HepG2 (cell line): ENCODE measurements around the gene DCDC2. TPM values are rescaled to one million over a fixed set of nuclear protein-coding genes. Genes with fewer than 3 reads are reported as not detected.
"Not testable (repeated sequence)": the region's sequence is repeated elsewhere in the genome, so short reads cannot be mapped to it uniquely, and the experiment has no call there.

Source experiments
- ATAC-seq: fragments of 200-7000 bp; cut with Tn5 transposase; 3 replicates; pipeline ENCODE4 v1.9.1; 2020; ENCODE audit warnings: mild to moderate bottlenecking, moderate library complexity
- BruUV-seq: library from RNA; stranded (reverse); fragments of 400-500 nt; replicated peaks from 2 replicates; lab custom pipeline; 2021; lab: Mats Ljungman, UMichigan
- CTCF ChIA-PET: fragments of 300-600 bp; formaldehyde crosslinking; extraction: SDS; loops from one replicate; lab custom pipeline; 2021; ENCODE audit warnings: low total read pairs, inconsistent platforms, low intra/inter-chr PET ratio; lab: Yijun Ruan, JAX
- POLR2A ChIA-PET: fragments of 350-600 bp; sonication (Branson Sonifier 250); formaldehyde crosslinking; loops from one replicate; lab custom pipeline; 2020; ENCODE audit warnings: antibody characterized with exemption, inconsistent platforms; lab: Yijun Ruan, JAX
- DNase-seq: peaks from one replicate; pipeline ENCODE4 v3.0.0-alpha.2; 2015; ENCODE audit warnings: low spot score
- FAIRE-seq: peaks from 3 replicates; lab custom pipeline; 2011; peaks lifted over from hg19 to GRCh38; lab: Jason Lieb, UNC
- H2AFZ ChIP-seq: one replicate; pipeline ENCODE4 v1.6.1; 2011; ENCODE audit warnings: low read length, inconsistent platforms
- H3K27ac ChIP-seq: fragments of 300-600 bp; 3 replicates; pipeline ENCODE4 v1.8.0; 2011; ENCODE audit warnings: mixed run types, mild to moderate bottlenecking, mixed read lengths, low read length, inconsistent platforms; ENCODE audit not compliant: insufficient read depth; ENCODE audit errors: extremely low read length
- H3K27me3 ChIP-seq, 2 experiments: fragments of 200-600 bp in 1 of 2; 2 replicates in 1 of 2; 3 replicates in 1 of 2; pipeline versions ENCODE4 v1.6.0 to v1.8.0; 2011; ENCODE audit warnings: low read length in 2 of 2, mild to moderate bottlenecking in 2 of 2, moderate library complexity in 2 of 2, inconsistent platforms in 1 of 2; ENCODE audit not compliant: insufficient read depth in 2 of 2, control insufficient read depth in 1 of 2
- H3K36me3 ChIP-seq, 2 experiments: fragments of 200-600 bp in 1 of 2; replicated peaks in 1 of 2; 2 replicates in 1 of 2; 3 replicates in 1 of 2; pipeline versions ENCODE4 v1.5.1 to v1.8.0; 2011; ENCODE audit warnings: low read length in 2 of 2, inconsistent platforms in 1 of 2; ENCODE audit not compliant: insufficient read depth in 2 of 2, control insufficient read depth in 1 of 2
- H3K4me1 ChIP-seq: 2 replicates; pipeline ENCODE4 v1.5.1; 2012; ENCODE audit warnings: low read length, inconsistent platforms; ENCODE audit not compliant: insufficient read depth
- H3K4me2 ChIP-seq: 2 replicates; pipeline ENCODE4 v1.6.0; 2011; ENCODE audit warnings: low read depth, low read length, inconsistent platforms
- H3K4me3 ChIP-seq, 3 experiments: fragments of 200-600 bp in 1 of 3; sonication (generic), shearing (Covaris generic) in 1 of 3; replicated peaks in 1 of 3; 2 replicates each; pipeline ENCODE4 v1.5.1; 2011 to 2016; ENCODE audit warnings: low read length in 3 of 3, inconsistent platforms in 2 of 3, low read depth in 2 of 3, mild to moderate bottlenecking in 2 of 3, control low read depth in 1 of 3, mixed read lengths in 1 of 3; ENCODE audit not compliant: insufficient read depth in 1 of 3
- H3K79me2 ChIP-seq: one replicate; pipeline ENCODE4 v1.6.1; 2011; ENCODE audit warnings: low read length, inconsistent platforms; ENCODE audit not compliant: insufficient read depth
- H3K9ac ChIP-seq: 2 replicates; pipeline ENCODE4 v1.6.0; 2011; ENCODE audit warnings: mild to moderate bottlenecking, low read depth, low read length, inconsistent platforms; ENCODE audit not compliant: insufficient read depth
- H3K9me3 ChIP-seq: 2 replicates; pipeline ENCODE4 v1.5.1; 2012; ENCODE audit warnings: mild to moderate bottlenecking, low read length
- H4K20me1 ChIP-seq: 2 replicates; pipeline ENCODE4 v1.6.0; 2011; ENCODE audit warnings: inconsistent platforms, mild to moderate bottlenecking, low read length, moderate library complexity; ENCODE audit not compliant: insufficient read depth
- ARID2 ChIP-seq: sonication (generic); formaldehyde crosslinking; IDR thresholded peaks from 2 replicates; pipeline ENCODE4 v1.8.1; 2022; ENCODE audit warnings: mild to moderate bottlenecking, missing genetic modification reagents, borderline replicate concordance
- ASH2L ChIP-seq: fragments of 300-600, 200-600 bp; sonication (generic); IDR thresholded peaks from 2 replicates; pipeline ENCODE4 v1.7.0; 2017; ENCODE audit warnings: low read depth, mild to moderate bottlenecking, moderate library complexity, mixed read lengths, low read length; ENCODE audit not compliant: insufficient read length
- CAMTA2 ChIP-seq: sonication (generic); formaldehyde crosslinking; IDR thresholded peaks from 2 replicates; pipeline ENCODE4 v1.4.0; 2020; ENCODE audit warnings: mild to moderate bottlenecking, missing genetic modification reagents, borderline replicate concordance
- EP300 ChIP-seq, 3 experiments: sonication (generic) in 1 of 3; formaldehyde crosslinking in 1 of 3; IDR thresholded peaks; 2 replicates each; pipeline versions ENCODE4 v1.5.1 to v1.6.1; 2011 to 2020; ENCODE audit warnings: low read depth in 2 of 3, low read length in 2 of 3, borderline replicate concordance in 1 of 3, improper control_type of control experiment in 1 of 3, mild to moderate bottlenecking in 1 of 3, missing genetic modification reagents in 1 of 3, moderate library complexity in 1 of 3
- HOXA5 ChIP-seq: sonication (generic); formaldehyde crosslinking; IDR thresholded peaks from 2 replicates; pipeline ENCODE4 v1.4.0; 2020; ENCODE audit warnings: missing genetic modification reagents
- KAT8 ChIP-seq: IDR thresholded peaks from 2 replicates; pipeline ENCODE4 v1.6.1; 2016; ENCODE audit warnings: missing genetic modification reagents, missing compliant biosample characterization
- KLF16 ChIP-seq, 2 experiments: sonication (generic) in 1 of 2; formaldehyde crosslinking in 1 of 2; IDR thresholded peaks; 2 replicates each; pipeline versions ENCODE4 v1.6.1 to v1.8.0; 2016 to 2023; ENCODE audit warnings: missing genetic modification reagents in 2 of 2, missing compliant biosample characterization in 1 of 2
- NONO ChIP-seq, 2 experiments: fragments of 450-650 bp in 1 of 2; sonication (generic) in 1 of 2; formaldehyde crosslinking in 1 of 2; IDR thresholded peaks in 1 of 2; conservative IDR thresholded peaks in 1 of 2; 2 replicates each; pipeline versions ENCODE4 v1.6.1 to v1.8.0; 2017 to 2022; ENCODE audit warnings: mild to moderate bottlenecking in 1 of 2, missing genetic modification reagents in 1 of 2, moderate library complexity in 1 of 2
- NPAS2 ChIP-seq: sonication (generic); formaldehyde crosslinking; IDR thresholded peaks from 2 replicates; pipeline ENCODE4 v1.8.0; 2022; ENCODE audit warnings: mild to moderate bottlenecking, missing genetic modification reagents, borderline replicate concordance
- PITX1 ChIP-seq: sonication (generic); formaldehyde crosslinking; IDR thresholded peaks from 2 replicates; pipeline ENCODE4 v1.5.1; 2020; ENCODE audit warnings: mild to moderate bottlenecking, missing genetic modification reagents
- POLR2AphosphoS5 ChIP-seq: IDR thresholded peaks from 2 replicates; pipeline ENCODE4 v1.6.1; 2012; ENCODE audit warnings: low read depth, low read length
- SMARCE1 ChIP-seq: fragments of 450-650 bp; IDR thresholded peaks from 2 replicates; pipeline ENCODE4 v1.6.1; 2017; ENCODE audit warnings: borderline replicate concordance
- THAP11 ChIP-seq: IDR thresholded peaks from 2 replicates; pipeline ENCODE4 v1.6.1; 2016; ENCODE audit warnings: missing biosample characterization, missing genetic modification reagents
- WIZ ChIP-seq: sonication (generic); formaldehyde crosslinking; IDR thresholded peaks from 2 replicates; pipeline ENCODE4 v1.5.1; 2020; ENCODE audit warnings: mild to moderate bottlenecking, missing genetic modification reagents
- ZFY ChIP-seq: sonication (generic); formaldehyde crosslinking; IDR thresholded peaks from 2 replicates; pipeline ENCODE4 v1.4.0; 2020; ENCODE audit warnings: missing genetic modification reagents
- ZNF160 ChIP-seq: sonication (generic); formaldehyde crosslinking; IDR thresholded peaks from 2 replicates; pipeline ENCODE4 v1.8.0; 2022; ENCODE audit warnings: mild to moderate bottlenecking, inconsistent platforms, missing genetic modification reagents
- ZNF337 ChIP-seq: sonication (generic); formaldehyde crosslinking; IDR thresholded peaks from 2 replicates; pipeline ENCODE4 v1.5.1; 2020; ENCODE audit warnings: missing genetic modification reagents, low read depth, mild to moderate bottlenecking, borderline replicate concordance
- ZNF441 ChIP-seq: sonication (generic); formaldehyde crosslinking; IDR thresholded peaks from 2 replicates; pipeline ENCODE4 v1.7.0; 2021; ENCODE audit warnings: missing genetic modification reagents, borderline replicate concordance
- ZNF879 ChIP-seq: sonication (generic); formaldehyde crosslinking; IDR thresholded peaks from 2 replicates; pipeline ENCODE4 v1.8.1; 2023; ENCODE audit warnings: missing genetic modification reagents
- WGBS: methylation state at CpG from one replicate; pipeline ENCODE4 v1.1.6; 2017; ENCODE audit warnings: low lambda C conversion rate; 5-methylcytosine and 5-hydroxymethylcytosine counted together
- in situ Hi-C: cut with HindIII; loops from 2 replicates; pipeline ENCODE4 v1.10.0; 2017; ENCODE audit warnings: low pct_unique_long_range_greater_than_20kb; ENCODE audit not compliant: extremely low pct_ligation_motif_present
- intact Hi-C: fragments of 100-400 bp; cut with micrococcal nuclease; formaldehyde crosslinking; loops from one replicate; pipeline ENCODE4 v1.10.0; 2022; ENCODE audit not compliant: unreplicated experiment
- polyA plus RNA-seq, 8 experiments: library from polyadenylated mRNA; depleted of rRNA in 3 of 8; stranded (reverse) in 7 of 8; unstranded in 1 of 8; fragments of >200 nt; fragmentation: Illumina TruSeq in 4 of 8; extraction: Trizol in 4 of 8; gene quantifications; 2 replicates each; pipeline versions ENCODE4 v1.2.1 to v1.2.3, GENCODE V29; 2011 to 2016; ENCODE audit warnings: low read depth in 4 of 8, missing spikeins in 1 of 8, mixed read lengths in 1 of 8; ENCODE audit not compliant: insufficient read depth in 1 of 8
- total RNA-seq, 5 experiments: library from RNA; depleted of rRNA; stranded (reverse); fragments of >200 nt; fragmentation: Illumina TruSeq; extraction: Trizol; gene quantifications; 2 replicates each; pipeline ENCODE4 v1.2.3, GENCODE V29; 2016; ENCODE audit warnings: low read depth in 1 of 5
- TF ChIP-seq, protein P1 (sequence below): sonication (generic); formaldehyde crosslinking; IDR thresholded peaks from 2 replicates; pipeline ENCODE4 v1.4.0; 2020; ENCODE audit warnings: missing genetic modification reagents, borderline replicate concordance

The DCDC2 gene
- total and polyA plus RNA-seq, 2 of the 13 experiments (the other 11 are each of a cell fraction or from before 2014, with no cell fraction given), result 9.0 to 36.2 TPM

DNA sequence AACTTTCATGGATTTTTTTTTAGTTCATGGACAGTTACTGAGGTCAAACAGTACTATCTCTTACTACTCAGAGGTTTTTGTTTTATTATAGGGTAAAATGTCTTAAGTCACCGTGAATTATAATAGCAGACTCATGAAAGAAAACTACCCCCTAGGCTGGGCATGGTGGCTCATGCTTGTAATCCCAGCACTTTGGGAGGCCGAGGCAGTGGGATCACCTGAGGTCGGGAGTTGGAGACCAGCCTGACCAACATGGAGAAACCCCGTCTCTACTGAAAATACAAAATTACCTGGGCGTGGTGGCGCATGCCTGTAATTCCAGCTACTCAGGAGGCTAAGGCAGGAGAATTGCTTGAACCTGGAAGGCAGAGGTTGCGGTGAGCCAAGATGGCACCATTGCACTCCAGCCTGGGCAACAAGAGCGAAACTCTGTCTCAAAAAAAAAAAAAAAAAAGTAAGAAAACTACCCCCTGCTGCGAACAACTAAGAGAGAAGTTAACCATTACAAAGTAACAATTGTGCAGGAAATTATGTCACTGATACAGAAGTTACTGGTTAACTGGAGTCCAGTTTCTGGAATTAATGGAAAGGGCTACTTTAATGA lies 25.1 kb upstream of the DCDC2 start (continued):
- TF ChIP-seq EP300 (IDR thresholded peaks at IDR 0.05; ENCODE audit: low read depth in 2 of 2, low read length in 2 of 2), result peak in 1 of 2 experiments; percentile 60; a peak in 1 of 4 replicates
- TF ChIP-seq EP300 (CRISPR knock-in tag; IDR thresholded peaks at IDR 0.05; ENCODE audit: borderline replicate concordance), result not testable (repeated sequence)
- peak; percentile 39; the same call in 1 of the 2 replicates for TF ChIP-seq ZNF441 (CRISPR knock-in tag)
- TF ChIP-seq, all 625 proteins: peak for 119; not testable (repeated sequence) for 506

DNA sequence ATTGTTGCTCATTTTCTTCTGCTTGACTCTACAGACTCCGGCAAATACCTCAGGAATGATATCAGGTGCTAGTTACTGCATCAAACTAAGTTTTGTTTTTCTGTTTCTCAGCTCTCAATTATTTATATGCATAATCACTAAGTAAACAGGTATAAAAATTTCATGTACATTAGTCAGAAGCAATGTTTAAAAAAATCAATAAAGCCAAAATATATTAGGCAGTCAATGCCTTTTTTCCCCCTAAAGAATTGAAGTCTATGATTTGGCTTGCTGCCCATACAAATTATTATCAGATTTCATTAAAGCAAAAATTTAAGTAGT lies 24.3 kb upstream of the DCDC2 start:
- CTCF ChIA-PET, result no interaction called here
- ATAC-seq (no peak), FAIRE-seq (no peak)
- WGBS, result 51% methylated on average over 1 of the region's 1 CpG
- H3K4me3 ChIP-seq, result peak overlapping the region; percentile 58 to 64 (median 60)
- peak overlapping the region; percentile 88 for H3K27ac ChIP-seq
- H3K36me3 ChIP-seq, result peaks cover 0 to 8% of the 10 kb centered on the region in 2 experiments; a peak in 1 of 5 replicates
- no peak overlapping the region for H2AFZ ChIP-seq
- no peaks in the 10 kb centered on the region for H4K20me1 ChIP-seq
- H3K9me3 ChIP-seq, result no peaks in the 10 kb centered on the region
- intact Hi-C loops, result loop anchor here (2.0 to 10.0 kb wide), 2 partner anchors 25 to 237 kb away; no protein-coding TSS in a partner anchor
- in situ Hi-C loops, result no loop called here
- H3K4me2 ChIP-seq, result peak overlapping the region; percentile 80
- no TSS peak for BruUV-seq
- TF ChIP-seq, protein P1, sequence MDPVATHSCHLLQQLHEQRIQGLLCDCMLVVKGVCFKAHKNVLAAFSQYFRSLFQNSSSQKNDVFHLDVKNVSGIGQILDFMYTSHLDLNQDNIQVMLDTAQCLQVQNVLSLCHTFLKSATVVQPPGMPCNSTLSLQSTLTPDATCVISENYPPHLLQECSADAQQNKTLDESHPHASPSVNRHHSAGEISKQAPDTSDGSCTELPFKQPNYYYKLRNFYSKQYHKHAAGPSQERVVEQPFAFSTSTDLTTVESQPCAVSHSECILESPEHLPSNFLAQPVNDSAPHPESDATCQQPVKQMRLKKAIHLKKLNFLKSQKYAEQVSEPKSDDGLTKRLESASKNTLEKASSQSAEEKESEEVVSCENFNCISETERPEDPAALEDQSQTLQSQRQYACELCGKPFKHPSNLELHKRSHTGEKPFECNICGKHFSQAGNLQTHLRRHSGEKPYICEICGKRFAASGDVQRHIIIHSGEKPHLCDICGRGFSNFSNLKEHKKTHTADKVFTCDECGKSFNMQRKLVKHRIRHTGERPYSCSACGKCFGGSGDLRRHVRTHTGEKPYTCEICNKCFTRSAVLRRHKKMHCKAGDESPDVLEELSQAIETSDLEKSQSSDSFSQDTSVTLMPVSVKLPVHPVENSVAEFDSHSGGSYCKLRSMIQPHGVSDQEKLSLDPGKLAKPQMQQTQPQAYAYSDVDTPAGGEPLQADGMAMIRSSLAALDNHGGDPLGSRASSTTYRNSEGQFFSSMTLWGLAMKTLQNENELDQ (CRISPR knock-in tag), result no peak
- TF ChIP-seq KLF16 (CRISPR knock-in tag; IDR thresholded peaks at IDR 0.05) (0 out of 4 replicates have a peak, but pooled peaks of 1 of the 2 experiments have one; percentile 6), ZNF879 (CRISPR knock-in tag) (no peak), WIZ (no peak), ZNF160 (CRISPR knock-in tag) (no peak), ARID2 (CRISPR knock-in tag) (0 out of 2 replicates have a peak, but pooled peaks have one; percentile 14), ZNF337 (CRISPR knock-in tag) (no peak), SMARCE1 (no peak), HOXA5 (no peak), POLR2AphosphoS5 (no peak), NPAS2 (CRISPR knock-in tag) (no peak), NONO (IDR thresholded peaks at IDR 0.05) (no peak), NONO (CRISPR knock-in tag; conservative IDR thresholded peaks at IDR 0.05) (no peak), ASH2L (no peak), THAP11 (CRISPR knock-in tag) (0 out of 2 replicates have a peak, but pooled peaks have one; percentile 7), KAT8 (CRISPR knock-in tag) (0 out of 2 replicates have a peak, but pooled peaks have one; percentile 8), CAMTA2 (CRISPR knock-in tag) (no peak), ZFY (CRISPR knock-in tag) (no peak), PITX1 (CRISPR knock-in tag) (no peak)
- TF ChIP-seq, all 625 proteins: peak for 4
- Histone ChIP-seq H3K27me3 (no peaks in the 10 kb centered on the region), H3K79me2 (peaks cover 35% of the 10 kb centered on the region), H3K4me1 (peaks cover 78% of the 10 kb centered on the region), H3K9ac (peak overlapping the region; percentile 78)
- POLR2A ChIA-PET, result interaction anchor here (0.5 to 1.7 kb wide), 4 partner anchors 19 to 906 kb away, joined by 3 to 7 read pairs (median 4); partner anchors contain the start of gene DCDC2
- DNase-seq, result no peak
